NOMO-1 (cell line): ENCODE data around the gene SNORC.

Experiments used
- DNase-seq, 2 experiments: peaks; one replicate each; lab custom pipeline; 2025; ENCODE audit not compliant: unreplicated experiment in 2 of 2; lab: John Stamatoyannopoulos, UW

Gene SNORC

GRCh38 chr2:232924433-232924832 is 54.4 kb downstream of the SNORC start:
- no peak for DNase-seq

GRCh38 chr2:232925153-232925820 is 55.2 kb downstream of the SNORC start:
- DNase-seq = no peak

- DNase-seq = no peak
Measured at GRCh38 chr2:232925821-232926156, 55.7 kb downstream of the SNORC start.

DNA sequence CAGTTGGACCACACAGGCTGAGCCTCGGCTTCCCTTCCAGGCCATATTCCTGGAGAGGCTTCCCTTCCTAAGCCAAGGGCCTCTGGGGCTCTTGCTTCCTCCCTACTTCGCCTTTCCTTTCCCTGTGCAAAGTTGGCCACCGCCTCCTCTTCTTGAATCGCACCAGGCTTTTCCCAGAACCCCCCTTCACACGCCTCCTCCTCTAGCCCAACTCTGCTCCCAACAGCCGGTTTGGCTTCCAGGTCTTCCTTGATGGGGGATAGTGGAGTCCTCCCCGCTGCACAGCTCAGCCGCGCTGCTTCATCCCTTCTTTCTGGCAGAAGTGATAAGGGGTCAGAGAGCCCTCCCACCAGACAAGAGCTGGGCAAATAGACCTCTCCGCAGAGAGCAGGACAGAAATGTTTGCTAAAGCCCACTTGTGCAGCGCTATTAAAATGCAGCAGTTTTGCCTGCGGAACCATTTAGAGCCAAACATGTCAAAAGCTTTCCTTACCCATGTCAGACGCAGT is 56.4 kb downstream of the SNORC start:
- DNase-seq = no peak

DNA sequence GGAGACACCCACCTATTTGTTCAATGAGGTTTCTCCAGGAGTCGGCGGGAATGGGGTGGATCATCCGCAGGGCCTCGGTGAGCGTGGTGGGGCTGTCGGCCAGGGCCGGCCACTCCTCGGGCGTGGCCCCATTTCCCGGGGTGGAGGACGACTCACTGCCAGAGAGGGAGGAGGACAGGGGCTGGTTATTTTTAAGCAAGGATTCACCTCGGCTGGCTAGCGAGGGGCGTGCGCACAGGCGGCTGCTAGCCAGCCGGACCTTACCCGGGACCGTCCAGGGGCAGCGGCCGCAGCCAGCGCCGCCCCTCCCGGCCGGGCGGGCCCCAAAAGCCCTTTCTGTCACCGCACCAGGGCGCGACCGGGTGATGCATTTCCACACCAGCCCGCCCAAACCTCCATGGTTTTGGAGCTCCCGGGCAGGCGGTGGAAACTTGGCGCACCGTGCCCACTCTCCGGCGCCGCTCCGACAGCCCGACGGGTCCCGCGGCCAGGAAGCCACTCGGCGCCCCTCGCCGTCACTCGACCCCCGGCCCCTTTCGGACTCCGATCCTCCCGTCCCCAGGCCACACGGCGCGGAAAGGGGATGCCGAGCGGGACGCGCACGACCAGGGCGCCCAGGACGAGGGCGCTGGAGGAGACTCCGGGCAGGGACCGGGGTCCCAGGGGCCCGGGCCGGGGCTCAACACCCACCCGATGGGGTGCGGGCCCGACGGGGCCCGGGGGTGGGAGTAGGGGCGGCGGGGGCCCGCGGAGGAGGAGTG is 57.1 kb downstream of the SNORC start:
- DNase-seq = no peak

DNA sequence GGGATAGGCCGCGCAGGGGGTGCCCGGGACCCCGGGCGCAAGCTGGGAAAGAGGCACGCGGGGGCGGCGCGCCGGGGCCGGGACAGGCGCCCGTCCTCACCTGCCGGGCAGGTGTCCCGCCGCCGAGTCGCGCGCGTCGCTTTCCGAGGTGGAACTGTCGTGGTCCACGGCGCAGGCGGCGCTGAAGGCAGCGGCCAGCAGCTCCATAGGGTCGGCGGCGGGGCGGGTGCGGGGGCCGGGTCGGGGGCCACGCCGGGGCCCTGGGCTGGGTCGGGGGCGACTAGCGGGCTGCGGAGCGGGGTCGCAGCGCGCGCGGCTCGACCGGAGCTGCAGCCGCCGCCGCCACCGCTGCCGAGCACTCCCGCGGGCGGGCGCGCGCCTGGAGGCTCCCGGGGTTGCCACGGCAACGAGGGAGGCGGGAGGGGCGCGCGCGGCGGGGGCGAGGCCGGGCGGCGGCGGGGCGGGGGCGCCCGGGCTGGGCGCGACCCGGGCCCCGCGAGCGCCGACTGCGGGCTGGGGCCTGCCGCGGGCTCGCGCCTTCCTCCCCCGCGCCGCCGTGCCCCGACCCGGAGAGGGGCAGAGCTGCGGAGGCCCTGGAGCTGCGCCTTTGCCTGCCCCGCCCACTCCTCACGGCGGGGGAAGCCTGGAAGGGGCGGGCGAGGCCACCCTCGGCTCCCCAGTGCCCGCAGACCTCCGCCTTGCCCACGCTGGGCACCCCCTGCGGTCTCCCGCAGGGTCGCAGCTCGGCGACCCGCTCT is 57.9 kb downstream of the SNORC start:
- DNase-seq = no peak
